Liver (tissue), 9 donors: ENCODE measurements around the gene HLA-DOB. TPM values are rescaled to one million over a fixed set of nuclear protein-coding genes. Genes with fewer than 3 reads are reported as not detected.

Experiments
- DNase-seq: peaks from one replicate; pipeline ENCODE4 v3.0.0-alpha.2; 2017; ENCODE audit warnings: low spot score
- H3K27ac ChIP-seq, 2 donors: one replicate each; pipeline ENCODE4 v1.7.0; 2013; ENCODE audit warnings: inconsistent platforms in 2 of 2, low read length in 2 of 2, control low read depth in 1 of 2, low read depth in 1 of 2, mild to moderate bottlenecking in 1 of 2
- H3K27me3 ChIP-seq, 4 donors: one replicate each; pipeline versions ENCODE4 v1.6.1 to v1.7.0; 2013; ENCODE audit warnings: low read length in 3 of 4, inconsistent platforms in 1 of 4, mild to moderate bottlenecking in 1 of 4, moderate library complexity in 1 of 4; ENCODE audit not compliant: control insufficient read depth in 4 of 4, insufficient read depth in 4 of 4
- H3K36me3 ChIP-seq, 4 donors: one replicate each; pipeline versions ENCODE4 v1.6.1 to v1.7.0; 2013; ENCODE audit warnings: low read length in 3 of 4, mild to moderate bottlenecking in 3 of 4, low read depth in 1 of 4, moderate library complexity in 1 of 4; ENCODE audit not compliant: control insufficient read depth in 4 of 4, insufficient read depth in 3 of 4
- H3K4me1 ChIP-seq, 4 donors: one replicate each; pipeline versions ENCODE4 v1.6.1 to v1.7.0; 2013; ENCODE audit warnings: low read length in 3 of 4, mild to moderate bottlenecking in 3 of 4, moderate library complexity in 1 of 4; ENCODE audit not compliant: control insufficient read depth in 4 of 4, insufficient read depth in 4 of 4
- H3K4me3 ChIP-seq, 3 donors: one replicate each; pipeline versions ENCODE4 v1.6.1 to v1.7.0; 2013; ENCODE audit warnings: low read length in 3 of 3, control low read depth in 1 of 3, low read depth in 1 of 3, mild to moderate bottlenecking in 1 of 3
- H3K9ac ChIP-seq, 2 donors: one replicate each; pipeline ENCODE4 v1.7.0; 2013; ENCODE audit warnings: low read length in 2 of 2, mild to moderate bottlenecking in 2 of 2, moderate library complexity in 2 of 2, control low read depth in 1 of 2, low read depth in 1 of 2
- H3K9me3 ChIP-seq, 4 donors: one replicate each; pipeline versions ENCODE4 v1.6.1 to v1.7.0; 2013; ENCODE audit warnings: low read length in 3 of 4; ENCODE audit not compliant: control insufficient read depth in 4 of 4
- ATF3 ChIP-seq: IDR thresholded peaks from 2 replicates; pipeline ENCODE4 v1.6.1; 2016; ENCODE audit warnings: antibody characterized with exemption
- CTCF ChIP-seq: fragments of 150-350 bp; IDR thresholded peaks from 2 replicates; pipeline ENCODE4 v1.5.1; 2017; ENCODE audit warnings: improper control_type of control experiment, low read depth, low read length; ENCODE audit not compliant: missing input control
- EGR1 ChIP-seq, 2 donors: IDR thresholded peaks; 2 replicates each; pipeline ENCODE4 v1.6.1; 2016 to 2018; ENCODE audit warnings: antibody characterized with exemption in 2 of 2, low read depth in 2 of 2
- FOXA1 ChIP-seq: IDR thresholded peaks from 2 replicates; pipeline ENCODE4 v1.6.1; 2016; ENCODE audit warnings: antibody characterized with exemption
- FOXA2 ChIP-seq: IDR thresholded peaks from 2 replicates; pipeline ENCODE4 v1.6.1; 2016; ENCODE audit warnings: antibody characterized with exemption
- GABPA ChIP-seq, 2 donors: IDR thresholded peaks in 1 of 2; conservative IDR thresholded peaks in 1 of 2; 2 replicates each; pipeline ENCODE4 v1.6.1; 2016; ENCODE audit warnings: antibody characterized with exemption in 2 of 2, mild to moderate bottlenecking in 1 of 2, moderate library complexity in 1 of 2
- HNF4G ChIP-seq: IDR thresholded peaks from 2 replicates; pipeline ENCODE4 v1.6.1; 2016; ENCODE audit warnings: antibody characterized with exemption
- JUND ChIP-seq, 2 donors: IDR thresholded peaks; 2 replicates each; pipeline ENCODE4 v1.6.1; 2016; ENCODE audit warnings: antibody characterized with exemption in 2 of 2
- MAX ChIP-seq: IDR thresholded peaks from 2 replicates; pipeline ENCODE4 v1.6.1; 2016; ENCODE audit warnings: antibody characterized with exemption
- NR2F2 ChIP-seq: IDR thresholded peaks from 2 replicates; pipeline ENCODE4 v1.6.1; 2016; ENCODE audit warnings: antibody characterized with exemption
- RAD21 ChIP-seq, 2 donors: IDR thresholded peaks; 2 replicates each; pipeline ENCODE4 v1.6.1; 2016; ENCODE audit warnings: antibody characterized with exemption in 2 of 2, mild to moderate bottlenecking in 2 of 2
- REST ChIP-seq: IDR thresholded peaks from 2 replicates; pipeline ENCODE4 v1.6.1; 2016; ENCODE audit warnings: antibody characterized with exemption, mild to moderate bottlenecking
- RXRA ChIP-seq, 2 donors: IDR thresholded peaks; 2 replicates each; pipeline ENCODE4 v1.6.1; 2017 to 2018; ENCODE audit warnings: antibody characterized with exemption in 2 of 2, mild to moderate bottlenecking in 1 of 2
- SP1 ChIP-seq: IDR thresholded peaks from 2 replicates; pipeline ENCODE4 v1.6.1; 2018; ENCODE audit warnings: antibody characterized with exemption, mild to moderate bottlenecking
- TAF1 ChIP-seq: conservative IDR thresholded peaks from 2 replicates; pipeline ENCODE4 v1.6.1; 2016; ENCODE audit warnings: antibody characterized with exemption, mild to moderate bottlenecking
- YY1 ChIP-seq: IDR thresholded peaks from 2 replicates; pipeline ENCODE4 v1.6.1; 2016; ENCODE audit warnings: antibody characterized with exemption, mild to moderate bottlenecking
- ZBTB33 ChIP-seq: IDR thresholded peaks from 2 replicates; pipeline ENCODE4 v1.6.1; 2016; ENCODE audit warnings: antibody characterized with exemption
- WGBS: extraction: QIAGEN DNeasy Blood & Tissue Kit; methylation state at CpG from one replicate; pipeline ENCODE4 v1.1.7; 2013; 5-methylcytosine and 5-hydroxymethylcytosine counted together
- polyA plus RNA-seq, 2 donors: library from polyadenylated mRNA; stranded (reverse) in 1 of 2; unstranded in 1 of 2; fragments of 200-250 nt in 1 of 2; fragments of >200 nt in 1 of 2; fragmentation: Nextera tagmentation in 1 of 2; extraction: Ambion mirVana in 1 of 2; gene quantifications; one replicate each; pipeline versions ENCODE4 v1.2.1 to v1.2.3, GENCODE V29; 2013 to 2015
- total RNA-seq, 2 donors: library from RNA; depleted of rRNA; stranded (reverse); fragments of >200 nt; gene quantifications; one replicate each; pipeline ENCODE4 v1.2.3, GENCODE V29; 2014
- donor health status: healthy.
- donor health status: healthy.
- donor health status: healthy.
- donor health status: healthy.
- donor health status: healthy.

The HLA-DOB gene
- total and polyA plus RNA-seq, 4 donors = 0.16 to 0.67 (median 0.25) TPM; not detected in 1

GRCh38 chr6:32829495-32829894, 12.7 kb upstream of the HLA-DOB start:
- Histone ChIP-seq H3K27me3 (no peaks in the 10 kb centered on the region), H3K4me3 (no peak overlapping the region), H3K9ac (no peak overlapping the region), H3K4me1 (no peaks in the 10 kb centered on the region), H3K9me3 (no peaks in the 10 kb centered on the region), H3K36me3 (peaks cover 2 to 29% (median 21%) of the 10 kb centered on the region in 4 donors), H3K27ac (no peak overlapping the region)
- 78% methylated on average over 7 of the region's 7 CpGs for WGBS
- TF ChIP-seq JUND (IDR thresholded peaks at IDR 0.05) = no peak
- no peak for TF ChIP-seq GABPA (IDR thresholded peaks at IDR 0.05 in 1 of 2, conservative IDR thresholded peaks at IDR 0.05 in 1 of 2)
- no peak for TF ChIP-seq ATF3
- no peak for TF ChIP-seq FOXA1
- TF ChIP-seq YY1 = no peak
- no peak for TF ChIP-seq HNF4G
- TF ChIP-seq RXRA (IDR thresholded peaks at IDR 0.05) = no peak
- no peak for TF ChIP-seq TAF1
- no peak for TF ChIP-seq ZBTB33
- no peak for TF ChIP-seq EGR1 (IDR thresholded peaks at IDR 0.05; ENCODE audit: low read depth in 2 of 2)
- TF ChIP-seq REST = no peak
- no peak for TF ChIP-seq MAX
- TF ChIP-seq NR2F2 = no peak
- no peak for TF ChIP-seq CTCF
- no peak for TF ChIP-seq RAD21 (IDR thresholded peaks at IDR 0.05)
- no peak for TF ChIP-seq SP1
- DNase-seq = no peak

GRCh38 chr6:32827025-32827424, 10.2 kb upstream of the HLA-DOB start:
- Histone ChIP-seq H3K9me3 (no peaks in the 10 kb centered on the region), H3K27ac (no peak overlapping the region)
- TF ChIP-seq FOXA2 (no peak), FOXA1 (no peak), TAF1 (no peak), EGR1 (IDR thresholded peaks at IDR 0.05; ENCODE audit: low read depth in 2 of 2) (no peak), MAX (no peak), ZBTB33 (no peak), RAD21 (IDR thresholded peaks at IDR 0.05) (no peak), RXRA (IDR thresholded peaks at IDR 0.05) (no peak), CTCF (no peak), JUND (IDR thresholded peaks at IDR 0.05) (no peak), HNF4G (no peak), NR2F2 (no peak)

More at GRCh38 chr6:32827025-32827424, 10.2 kb upstream of the HLA-DOB start:
- 84% methylated on average over 3 of the region's 3 CpGs for WGBS
- no peaks in the 10 kb centered on the region for H3K27me3 ChIP-seq
- peaks cover 2 to 27% (median 17%) of the 10 kb centered on the region in 4 donors for H3K36me3 ChIP-seq
- H3K4me1 ChIP-seq = no peaks in the 10 kb centered on the region
- H3K4me3 ChIP-seq = no peak overlapping the region
- no peak overlapping the region for H3K9ac ChIP-seq
- no peak for DNase-seq
